HEK293T (cell line): Measurements from ENCODE around the gene CLDN9.
A peak's percentile ranks its signal among the peaks of the same experiment; 100 is the strongest.

Source experiments
- CTCF ChIA-PET: fragments of 350-600 bp; formaldehyde crosslinking; extraction: SDS; loops from one replicate; lab custom pipeline; 2021; ENCODE audit warnings: antibody characterized with exemption, inconsistent platforms; lab: Yijun Ruan, JAX
- POLR2A ChIA-PET: fragments of 350-600 bp; formaldehyde crosslinking; extraction: SDS; loops from one replicate; lab custom pipeline; 2020; ENCODE audit warnings: antibody characterized with exemption, inconsistent platforms; lab: Yijun Ruan, JAX
- DNase-seq: peaks from one replicate; pipeline ENCODE4 v3.0.0; 2012; ENCODE audit warnings: mixed read lengths; ENCODE audit errors: extremely low spot score
- ARNT ChIP-seq: fragments of 450-650 bp; IDR thresholded peaks from 2 replicates; pipeline ENCODE4 v1.6.1; 2017; ENCODE audit warnings: mild to moderate bottlenecking
- BHLHE40 ChIP-seq: fragments of 450-650 bp; IDR thresholded peaks from 2 replicates; pipeline ENCODE4 v1.6.1; 2016; ENCODE audit warnings: mild to moderate bottlenecking, moderate library complexity, borderline replicate concordance
- CTBP1 ChIP-seq: fragments of 450-650 bp; IDR thresholded peaks from 2 replicates; pipeline ENCODE4 v1.6.1; 2016; ENCODE audit warnings: borderline replicate concordance
- ELF4 ChIP-seq: fragments of 450-650 bp; IDR thresholded peaks from 2 replicates; pipeline ENCODE4 v1.6.1; 2017; ENCODE audit warnings: antibody characterized with exemption
- FOXA1 ChIP-seq: fragments of 450-650 bp; IDR thresholded peaks from 2 replicates; pipeline ENCODE4 v1.6.1; 2016; ENCODE audit warnings: mild to moderate bottlenecking
- FOXK2 ChIP-seq: fragments of 450-650 bp; IDR thresholded peaks from 2 replicates; pipeline ENCODE4 v1.6.1; 2016; ENCODE audit warnings: mild to moderate bottlenecking
- FOXM1 ChIP-seq: fragments of 450-650 bp; IDR thresholded peaks from 2 replicates; pipeline ENCODE4 v1.6.1; 2017; ENCODE audit warnings: mild to moderate bottlenecking, borderline replicate concordance
- HDGF ChIP-seq: fragments of 450-650 bp; IDR thresholded peaks from 2 replicates; pipeline ENCODE4 v1.6.1; 2017; ENCODE audit warnings: antibody characterized with exemption, borderline replicate concordance
- L3MBTL2 ChIP-seq: fragments of 450-650 bp; conservative IDR thresholded peaks from 2 replicates; pipeline ENCODE4 v1.6.1; 2016; ENCODE audit warnings: mild to moderate bottlenecking
- LEF1 ChIP-seq: fragments of 450-650 bp; IDR thresholded peaks from 2 replicates; pipeline ENCODE4 v1.6.1; 2017; ENCODE audit warnings: mild to moderate bottlenecking, borderline replicate concordance
- NFRKB ChIP-seq: fragments of 450-650 bp; IDR thresholded peaks from 2 replicates; pipeline ENCODE4 v1.6.1; 2016; ENCODE audit warnings: mild to moderate bottlenecking, moderate library complexity
- PKNOX1 ChIP-seq: fragments of 450-650 bp; IDR thresholded peaks from 2 replicates; pipeline ENCODE4 v1.6.1; 2016
- SP1 ChIP-seq: fragments of 450-650 bp; IDR thresholded peaks from 2 replicates; pipeline ENCODE4 v1.6.1; 2017
- SUZ12 ChIP-seq: fragments of 450-650 bp; IDR thresholded peaks from 2 replicates; pipeline ENCODE4 v1.6.1; 2016; ENCODE audit warnings: mild to moderate bottlenecking
- TARDBP ChIP-seq: fragments of 450-650 bp; IDR thresholded peaks from 2 replicates; pipeline ENCODE4 v1.6.1; 2016
- ZNF384 ChIP-seq: fragments of 450-650 bp; IDR thresholded peaks from 2 replicates; pipeline ENCODE4 v1.6.1; 2016

CLDN9 gene

GRCh38 chr16:3036726-3037315 is 24.1 kb downstream of the CLDN9 start, which contains the start of gene BICDL2:
Gene BICDL2, minus strand, starts transcription at chr16:3036944. Its CDS starts 1,448 bp downstream, at chr16:3035496.
- ChIA-PET POLR2A (no interaction called here), CTCF (no interaction called here)
- TF ChIP-seq PKNOX1, result no peak
- TF ChIP-seq ZNF384, result no peak
- TF ChIP-seq FOXM1, result no peak
- no peak for TF ChIP-seq FOXK2
- no peak for TF ChIP-seq ELF4
- TF ChIP-seq TARDBP, result no peak
- no peak for TF ChIP-seq CTBP1
- TF ChIP-seq ARNT, result no peak
- TF ChIP-seq L3MBTL2, result no peak
- no peak for TF ChIP-seq BHLHE40
- TF ChIP-seq SUZ12, result no peak
- no peak for TF ChIP-seq NFRKB
- no peak for TF ChIP-seq HDGF
- TF ChIP-seq LEF1, result no peak
- TF ChIP-seq FOXA1, result no peak
- TF ChIP-seq SP1, result no peak
- DNase-seq, result no peak

GRCh38 chr16:3038256-3038655 is 25.5 kb downstream of the CLDN9 start:
- ChIA-PET CTCF (interaction anchor here (0.6 to 1.9 kb wide), 4 partner anchors 10 to 487 kb away, joined by 3 to 11 read pairs (median 3); no protein-coding TSS in a partner anchor), POLR2A (interaction anchor here (1.0 to 1.3 kb wide), 2 partner anchors 26 to 34 kb away, joined by 3 read pairs; partner anchors contain the start of gene CLDN9)
- TF ChIP-seq NFRKB, result no peak
- DNase-seq, result no peak

GRCh38 chr16:3038896-3039295 is 26.2 kb downstream of the CLDN9 start:
- TF ChIP-seq LEF1, result no peak
- no peak for TF ChIP-seq HDGF
- TF ChIP-seq ARNT, result no peak
- no peak for TF ChIP-seq SP1
- TF ChIP-seq FOXA1, result no peak
- TF ChIP-seq ELF4, result no peak
- TF ChIP-seq FOXM1, result no peak
- TF ChIP-seq ZNF384, result no peak
- no peak for TF ChIP-seq FOXK2
- TF ChIP-seq TARDBP, result no peak
- ChIA-PET POLR2A (interaction anchor here (0.7 to 1.3 kb wide), 5 partner anchors 18 to 59 kb away, joined by 3 read pairs; partner anchors contain the start of genes CLDN9 and PKMYT1), CTCF (interaction anchor here (0.6 to 1.9 kb wide), 4 partner anchors 11 to 91 kb away, joined by 3 to 11 read pairs (median 4); no protein-coding TSS in a partner anchor)
- no peak for DNase-seq

GRCh38 chr16:3042376-3042775 is 29.7 kb downstream of the CLDN9 start:
- ChIA-PET CTCF (interaction anchor here (1.1 to 1.6 kb wide), 2 partner anchors 11 to 16 kb away, joined by 3 to 10 read pairs; no protein-coding TSS in a partner anchor), POLR2A (interaction anchor here (0.9 to 1.6 kb wide), 2 partner anchors 11 to 20 kb away, joined by 5 to 7 read pairs; no protein-coding TSS in a partner anchor)
- TF ChIP-seq BHLHE40 (no peak), ZNF384 (0 out of 2 replicates have a peak, but pooled peaks have one; percentile 21)
- DNase-seq, result no peak

GRCh38 chr16:3044708-3045107 is 32.0 kb downstream of the CLDN9 start:
- ChIA-PET POLR2A (interaction anchor here (2.1 to 2.2 kb wide), 2 partner anchors 17 to 23 kb away, joined by 7 to 9 read pairs; no protein-coding TSS in a partner anchor), CTCF (interaction anchor here (0.6 to 2.6 kb wide), 2 partner anchors 13 to 14 kb away, joined by 4 to 19 read pairs; no protein-coding TSS in a partner anchor)
- no peak for DNase-seq
- no peak for TF ChIP-seq HDGF
- TF ChIP-seq TARDBP, result no peak
- TF ChIP-seq SUZ12, result no peak
- no peak for TF ChIP-seq L3MBTL2
- TF ChIP-seq FOXA1, result no peak
- no peak for TF ChIP-seq FOXK2
- no peak for TF ChIP-seq FOXM1
- no peak for TF ChIP-seq CTBP1

GRCh38 chr16:3045758-3046640 is 33.3 kb downstream of the CLDN9 start, which contains the start of gene MMP25:
Gene MMP25, plus strand, starts transcription at chr16:3046561. Its CDS starts 357 bp downstream, at chr16:3046918.
- TF ChIP-seq L3MBTL2, result peak; percentile 83
- TF ChIP-seq FOXK2, result no peak
- TF ChIP-seq PKNOX1, result no peak
- ChIA-PET CTCF (interaction anchor here (1.0 to 2.6 kb wide), 2 partner anchors 14 to 18 kb away, joined by 4 to 19 read pairs; no protein-coding TSS in a partner anchor), POLR2A (interaction anchor here (1.0 to 2.1 kb wide), 3 partner anchors 13 to 25 kb away, joined by 3 to 9 read pairs (median 4); partner anchors contain the start of genes HCFC1R1 and THOC6)
- DNase-seq, result peak; percentile 47
